A204.1 (cell line): ENCODE measurements around the gene RAD21L1.

Experiments used
- FAIRE-seq: peaks from 2 replicates; lab custom pipeline; 2012; peaks lifted over from hg19 to GRCh38; lab: Jason Lieb, UNC

RAD21L1 gene

GRCh38 chr20:1296117-1296610 is 70.3 kb downstream of the RAD21L1 start:
- no peak for FAIRE-seq

- FAIRE-seq, result no peak
These were observed 71.1 kb downstream of the RAD21L1 start for GRCh38 chr20:1296922-1297321.

- no peak for FAIRE-seq
These were observed 71.6 kb downstream of the RAD21L1 start for GRCh38 chr20:1297486-1297885.

- no peak for FAIRE-seq
These were observed 72.3 kb downstream of the RAD21L1 start for GRCh38 chr20:1298166-1298565.

GRCh38 chr20:1298888-1299511 is 73.2 kb downstream of the RAD21L1 start:
- FAIRE-seq, result no peak

GRCh38 chr20:1299522-1299921 is 73.7 kb downstream of the RAD21L1 start:
- FAIRE-seq, result no peak

GRCh38 chr20:1300083-1300840 is 74.4 kb downstream of the RAD21L1 start:
- no peak for FAIRE-seq

- FAIRE-seq, result no peak
These were observed 75.2 kb downstream of the RAD21L1 start for GRCh38 chr20:1301031-1301529.

GRCh38 chr20:1302685-1303541 is 77.1 kb downstream of the RAD21L1 start:
- no peak for FAIRE-seq

- FAIRE-seq, result no peak
These were observed 79.1 kb downstream of the RAD21L1 start for GRCh38 chr20:1304710-1305515.
